GM10266 (cell line): ENCODE measurements around the gene TRIM49B.
"Not testable (repeated sequence)": the region's sequence is repeated elsewhere in the genome, so short reads cannot be mapped to it uniquely, and the experiment has no call there.

Source experiments
- DNase-seq: peaks from one replicate; pipeline ENCODE4 v3.0.0; 2012; ENCODE audit errors: extremely low spot score

The TRIM49B gene

GRCh38 chr11:49028523-49028922, at the start of gene TRIM49B:
TRIM49B (plus strand) TSS chr11:49028823; CDS start chr11:49031600, 2,777 bp downstream.
- not testable (repeated sequence) for DNase-seq

- not testable (repeated sequence) for DNase-seq
Observed at GRCh38 chr11:48983785-48984184, 44.8 kb upstream of the TRIM49B start, which contains the start of gene TRIM51G. TRIM51G (minus strand) TSS chr11:48983885; CDS start chr11:48981695, 2,190 bp downstream.

GRCh38 chr11:49048229-49048628, 19.6 kb downstream of the TRIM49B start:
- not testable (repeated sequence) for DNase-seq

GRCh38 chr11:49049821-49050220, 21.2 kb downstream of the TRIM49B start:
- not testable (repeated sequence) for DNase-seq

GRCh38 chr11:49059012-49059411, 30.4 kb downstream of the TRIM49B start, which contains the start of gene TRIM64C:
TRIM64C (minus strand) TSS chr11:49059112; CDS start chr11:49059112, 0 bp downstream.
- not testable (repeated sequence) for DNase-seq

- DNase-seq = not testable (repeated sequence)
Observed at GRCh38 chr11:49069897-49070296, 41.3 kb downstream of the TRIM49B start.
